ENCODE data around the gene HSD17B12. TPM values are rescaled to one million over a fixed set of nuclear protein-coding genes. Genes with fewer than 3 reads are reported as not detected.

HSD17B12 gene
- total RNA-seq, 1 donor, result 76.5 TPM

DNA sequence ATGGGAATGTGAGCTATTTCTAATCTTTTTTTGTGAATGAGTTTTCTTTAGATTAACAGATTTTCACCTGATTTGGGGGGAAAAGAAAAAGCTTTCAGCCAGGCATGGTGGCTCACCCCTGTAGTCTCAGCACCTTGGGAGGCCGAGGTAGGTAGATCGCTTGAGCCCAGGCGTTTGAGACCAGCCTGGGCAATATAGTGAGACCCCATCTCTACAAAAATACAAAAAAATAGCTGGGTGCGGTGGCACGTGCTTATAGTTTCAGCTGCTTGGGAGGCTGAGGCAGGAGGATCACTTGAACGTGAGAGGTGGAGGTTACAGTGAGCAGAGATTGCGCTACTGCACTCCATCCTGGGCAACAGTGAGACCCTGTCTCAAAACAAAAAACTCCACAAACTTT is 92.2 kb downstream of the HSD17B12 start:
- no peak overlapping the region for H3K4me3 ChIP-seq (ENCODE audit: low read depth, low read length)
- TF ChIP-seq, protein P1, sequence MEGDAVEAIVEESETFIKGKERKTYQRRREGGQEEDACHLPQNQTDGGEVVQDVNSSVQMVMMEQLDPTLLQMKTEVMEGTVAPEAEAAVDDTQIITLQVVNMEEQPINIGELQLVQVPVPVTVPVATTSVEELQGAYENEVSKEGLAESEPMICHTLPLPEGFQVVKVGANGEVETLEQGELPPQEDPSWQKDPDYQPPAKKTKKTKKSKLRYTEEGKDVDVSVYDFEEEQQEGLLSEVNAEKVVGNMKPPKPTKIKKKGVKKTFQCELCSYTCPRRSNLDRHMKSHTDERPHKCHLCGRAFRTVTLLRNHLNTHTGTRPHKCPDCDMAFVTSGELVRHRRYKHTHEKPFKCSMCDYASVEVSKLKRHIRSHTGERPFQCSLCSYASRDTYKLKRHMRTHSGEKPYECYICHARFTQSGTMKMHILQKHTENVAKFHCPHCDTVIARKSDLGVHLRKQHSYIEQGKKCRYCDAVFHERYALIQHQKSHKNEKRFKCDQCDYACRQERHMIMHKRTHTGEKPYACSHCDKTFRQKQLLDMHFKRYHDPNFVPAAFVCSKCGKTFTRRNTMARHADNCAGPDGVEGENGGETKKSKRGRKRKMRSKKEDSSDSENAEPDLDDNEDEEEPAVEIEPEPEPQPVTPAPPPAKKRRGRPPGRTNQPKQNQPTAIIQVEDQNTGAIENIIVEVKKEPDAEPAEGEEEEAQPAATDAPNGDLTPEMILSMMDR (IDR thresholded peaks at IDR 0.05; ENCODE audit: insufficient read depth, low read length), result no peak
- DNase-seq (ENCODE audit: low read depth), result no peak

DNA sequence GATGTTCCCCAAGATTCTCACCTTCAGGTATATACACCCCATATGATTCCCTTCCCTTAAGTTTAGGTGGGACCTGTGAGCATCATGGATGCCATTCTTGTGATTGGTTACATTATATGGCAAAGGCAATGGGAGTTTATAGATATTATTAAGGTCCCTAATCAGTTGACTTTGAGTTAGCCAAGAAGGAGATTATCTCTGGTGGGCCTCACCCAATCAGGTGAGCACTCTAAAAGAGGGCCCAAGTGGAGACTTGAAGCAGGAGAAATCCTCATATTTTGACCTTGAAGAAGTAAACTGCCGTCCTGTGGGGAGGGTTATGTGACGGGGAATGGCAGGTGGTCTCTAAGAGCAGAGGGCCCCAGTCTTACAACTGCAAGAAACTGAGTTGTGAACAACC is 94.2 kb downstream of the HSD17B12 start:
- no peak overlapping the region for H3K4me3 ChIP-seq (ENCODE audit: low read depth, low read length)
- TF ChIP-seq, protein P1 (IDR thresholded peaks at IDR 0.05; ENCODE audit: insufficient read depth, low read length), result no peak

DNA sequence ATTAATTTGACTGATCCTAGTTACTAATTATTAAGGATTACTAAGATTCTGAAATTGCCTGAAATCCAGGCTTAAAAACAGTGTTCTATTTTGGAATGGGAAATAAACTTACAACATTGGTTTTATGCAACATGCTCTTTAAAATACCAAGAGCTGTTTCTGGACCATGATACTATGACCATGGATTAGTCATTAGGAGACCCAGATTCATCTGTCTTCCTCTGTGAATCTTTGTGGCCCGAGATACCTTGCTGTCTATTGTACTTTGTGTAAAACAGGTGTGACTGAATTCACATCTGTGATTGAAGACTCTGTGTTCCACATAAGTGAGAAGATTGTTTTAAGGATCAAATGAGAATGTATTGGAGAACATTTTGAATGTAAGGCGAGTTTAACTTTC is 98.8 kb downstream of the HSD17B12 start:
- no peak overlapping the region for H3K4me3 ChIP-seq (ENCODE audit: low read depth, low read length)
- TF ChIP-seq, protein P1 (IDR thresholded peaks at IDR 0.05; ENCODE audit: insufficient read depth, low read length), result no peak
- no peak for DNase-seq (ENCODE audit: low read depth)

More for the DNA sequence above, 94.2 kb downstream of the HSD17B12 start:
- DNase-seq (ENCODE audit: low read depth), result no peak

DNA sequence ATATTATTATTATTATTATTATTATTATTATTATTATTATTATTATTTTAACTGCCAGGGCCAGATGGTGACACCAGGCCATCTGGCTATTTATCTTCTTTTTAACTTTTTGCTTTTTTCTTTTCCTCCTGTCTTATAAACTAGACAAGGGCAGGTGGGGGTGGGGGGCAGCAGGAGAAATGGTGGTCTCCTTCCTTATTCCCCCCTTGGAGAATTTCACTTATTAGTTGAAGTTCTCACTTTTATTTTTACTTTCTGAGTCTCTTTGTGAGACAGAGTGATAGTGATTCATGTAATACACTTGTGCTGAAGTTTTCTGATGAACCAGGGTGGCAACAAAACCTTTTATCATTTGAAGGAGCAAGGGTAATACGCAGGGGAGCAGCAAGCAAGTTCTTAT is 103.8 kb downstream of the HSD17B12 start:
- no peak overlapping the region for H3K4me3 ChIP-seq (ENCODE audit: low read depth, low read length)
- DNase-seq (ENCODE audit: low read depth), result no peak
- TF ChIP-seq, protein P1 (IDR thresholded peaks at IDR 0.05; ENCODE audit: insufficient read depth, low read length), result no peak

DNA sequence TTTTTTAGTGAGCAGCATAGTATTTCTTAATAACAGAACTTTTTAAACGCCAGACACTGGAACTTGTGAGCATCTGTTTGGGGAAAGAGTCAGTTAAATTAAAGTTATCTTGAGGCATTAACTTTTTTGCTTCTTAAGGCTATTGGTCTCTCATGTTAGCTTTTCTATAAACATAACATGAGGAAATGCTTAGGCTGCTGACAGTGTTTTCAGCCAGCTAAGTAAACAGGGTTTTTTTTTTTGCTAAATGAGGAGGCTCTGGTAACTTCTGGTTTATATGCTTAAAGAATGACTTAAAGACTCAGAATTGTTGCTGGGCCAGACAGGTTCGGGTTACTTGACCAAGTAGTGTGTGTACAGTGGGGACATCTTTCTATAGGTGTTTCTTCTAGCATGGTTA is 104.3 kb downstream of the HSD17B12 start:
- no peak for DNase-seq (ENCODE audit: low read depth)
- no peak overlapping the region for H3K4me3 ChIP-seq (ENCODE audit: low read depth, low read length)
- TF ChIP-seq, protein P1 (IDR thresholded peaks at IDR 0.05; ENCODE audit: insufficient read depth, low read length), result no peak

DNA sequence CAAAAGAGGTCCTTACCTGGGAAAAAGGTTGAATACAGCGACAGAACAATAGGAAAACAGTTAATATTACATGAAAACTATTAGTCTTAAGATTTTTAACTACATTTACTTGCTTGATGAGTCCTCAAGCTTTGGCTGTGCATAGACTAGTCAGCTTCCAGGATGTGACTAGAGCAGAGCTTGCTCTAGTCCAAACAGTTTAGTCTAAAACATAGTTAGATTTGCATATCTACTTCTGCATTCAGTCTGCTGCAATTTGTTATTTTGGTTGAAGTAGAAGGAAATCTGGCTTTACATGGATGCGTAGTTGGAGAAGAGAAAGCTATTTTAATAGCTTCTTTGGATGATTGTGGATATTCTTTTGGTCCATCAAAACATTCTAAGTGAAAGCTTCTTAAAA is 104.8 kb downstream of the HSD17B12 start:
- TF ChIP-seq, protein P1 (IDR thresholded peaks at IDR 0.05; ENCODE audit: insufficient read depth, low read length), result no peak
- no peak for DNase-seq (ENCODE audit: low read depth)
- no peak overlapping the region for H3K4me3 ChIP-seq (ENCODE audit: low read depth, low read length)

DNA sequence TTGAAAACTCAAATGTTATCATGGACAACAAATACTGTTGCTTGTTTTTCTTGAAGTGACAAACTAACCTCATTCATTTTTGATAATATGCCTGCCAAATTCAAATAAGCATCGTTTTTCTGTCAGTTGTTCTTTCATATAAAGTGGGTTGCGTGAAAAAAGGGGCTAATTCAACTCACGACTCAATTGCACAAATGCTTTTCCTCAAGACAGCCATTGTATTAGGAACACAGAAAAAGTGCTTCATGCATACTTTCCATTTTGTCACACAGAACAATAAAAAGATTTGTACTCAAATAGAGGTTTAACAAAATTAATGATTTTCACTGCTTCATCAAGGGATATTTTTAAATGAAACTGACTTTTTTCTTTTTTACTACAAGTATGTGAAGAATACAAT is 105.5 kb downstream of the HSD17B12 start:
- TF ChIP-seq, protein P1 (IDR thresholded peaks at IDR 0.05; ENCODE audit: insufficient read depth, low read length), result no peak
- no peak overlapping the region for H3K4me3 ChIP-seq (ENCODE audit: low read depth, low read length)
- DNase-seq (ENCODE audit: low read depth), result no peak

Data from fibroblast of the aortic adventitia (primary cell).